ENCODE results near the gene PRKCE. TPM values are rescaled to one million over a fixed set of nuclear protein-coding genes. Genes with fewer than 3 reads are reported as not detected.

PRKCE gene
- total RNA-seq, 1 experiment from 2014 or later = 2.4 TPM

DNA sequence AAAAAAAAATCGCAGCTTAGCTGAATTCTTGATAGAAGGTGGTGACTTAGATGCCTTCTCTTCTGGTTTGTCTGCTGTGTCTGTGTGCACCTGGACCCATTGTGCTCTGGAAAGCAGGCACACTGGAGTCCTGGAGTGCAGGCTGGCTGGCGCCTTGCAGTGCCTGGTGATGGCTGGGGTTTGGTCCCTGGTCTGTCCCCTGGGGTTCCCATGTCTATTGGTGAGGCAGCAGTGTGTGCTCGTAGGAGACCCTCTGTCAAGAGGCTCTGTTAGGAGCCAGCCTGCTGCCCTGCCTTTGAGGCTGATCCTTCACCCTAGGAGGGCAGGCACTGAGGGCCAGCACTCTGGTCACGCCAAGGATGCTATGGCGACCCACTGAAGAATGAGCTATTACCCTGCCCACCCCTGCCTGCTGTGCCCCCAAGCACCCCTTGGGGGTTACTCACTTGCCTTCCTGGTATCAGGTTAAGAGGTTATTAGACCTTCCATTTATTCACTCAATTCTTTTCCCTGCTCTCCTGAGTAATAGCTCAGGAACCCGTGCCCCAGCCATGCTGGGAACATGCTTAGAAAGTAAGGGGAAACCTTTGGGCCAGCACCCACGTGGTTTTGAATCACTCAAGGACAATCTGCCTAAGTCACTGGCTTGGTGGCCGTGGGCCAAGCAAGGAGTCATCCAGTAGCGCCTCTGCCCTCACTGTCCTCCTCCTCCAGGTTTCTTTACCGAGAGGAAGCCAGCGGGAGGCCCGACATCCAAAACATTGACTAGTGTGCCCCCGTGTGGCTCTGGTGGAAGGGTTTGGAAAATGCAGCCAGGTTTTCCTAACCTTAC, 284.5 kb downstream of the PRKCE start:
- no peaks in the 10 kb centered on the region for H3K36me3 ChIP-seq (ENCODE audit: insufficient read depth, low read length, poor library complexity, severe bottlenecking)
- no peaks in the 10 kb centered on the region for H3K9me3 ChIP-seq (ENCODE audit: low read depth, low read length, poor library complexity, severe bottlenecking)
- DNase-seq (ENCODE audit: low spot score) = peak; percentile 85
- CTCF ChIA-PET = interaction anchor here (1.5 kb wide), 1 partner anchor 157 kb away, joined by 5 read pairs; no protein-coding TSS in a partner anchor
- TF ChIP-seq, protein P1, sequence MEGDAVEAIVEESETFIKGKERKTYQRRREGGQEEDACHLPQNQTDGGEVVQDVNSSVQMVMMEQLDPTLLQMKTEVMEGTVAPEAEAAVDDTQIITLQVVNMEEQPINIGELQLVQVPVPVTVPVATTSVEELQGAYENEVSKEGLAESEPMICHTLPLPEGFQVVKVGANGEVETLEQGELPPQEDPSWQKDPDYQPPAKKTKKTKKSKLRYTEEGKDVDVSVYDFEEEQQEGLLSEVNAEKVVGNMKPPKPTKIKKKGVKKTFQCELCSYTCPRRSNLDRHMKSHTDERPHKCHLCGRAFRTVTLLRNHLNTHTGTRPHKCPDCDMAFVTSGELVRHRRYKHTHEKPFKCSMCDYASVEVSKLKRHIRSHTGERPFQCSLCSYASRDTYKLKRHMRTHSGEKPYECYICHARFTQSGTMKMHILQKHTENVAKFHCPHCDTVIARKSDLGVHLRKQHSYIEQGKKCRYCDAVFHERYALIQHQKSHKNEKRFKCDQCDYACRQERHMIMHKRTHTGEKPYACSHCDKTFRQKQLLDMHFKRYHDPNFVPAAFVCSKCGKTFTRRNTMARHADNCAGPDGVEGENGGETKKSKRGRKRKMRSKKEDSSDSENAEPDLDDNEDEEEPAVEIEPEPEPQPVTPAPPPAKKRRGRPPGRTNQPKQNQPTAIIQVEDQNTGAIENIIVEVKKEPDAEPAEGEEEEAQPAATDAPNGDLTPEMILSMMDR (conservative IDR thresholded peaks at IDR 0.05; ENCODE audit: low read depth, low read length) = peak; percentile 78
- TF ChIP-seq EZH2 (IDR thresholded peaks at IDR 0.05; ENCODE audit: borderline replicate concordance, low read depth, low read length, poor library complexity, severe bottlenecking) = no peak
- POLR2A ChIA-PET (ENCODE audit: low non-redundant PET) = no interaction called here
- no peak overlapping the region for H3K4me3 ChIP-seq (ENCODE audit: low read depth, low read length, poor library complexity, severe bottlenecking)
- peaks cover 14% of the 10 kb centered on the region for H3K4me1 ChIP-seq (ENCODE audit: insufficient read depth, low read length, poor library complexity, severe bottlenecking)
- no peak overlapping the region for H3K27ac ChIP-seq (ENCODE audit: low read depth, low read length, poor library complexity, severe bottlenecking)
- H3K27me3 ChIP-seq (replicated peaks; ENCODE audit: insufficient read depth, low read depth, low read length, poor library complexity) = no peaks in the 10 kb centered on the region
- BruUV-seq (replicated peaks) = no TSS peak
- intact Hi-C loops (cut with micrococcal nuclease; ENCODE audit: unreplicated experiment) = loop anchor here (1.0 kb wide), 2 partner anchors 158 to 292 kb away; no protein-coding TSS in a partner anchor

DNA sequence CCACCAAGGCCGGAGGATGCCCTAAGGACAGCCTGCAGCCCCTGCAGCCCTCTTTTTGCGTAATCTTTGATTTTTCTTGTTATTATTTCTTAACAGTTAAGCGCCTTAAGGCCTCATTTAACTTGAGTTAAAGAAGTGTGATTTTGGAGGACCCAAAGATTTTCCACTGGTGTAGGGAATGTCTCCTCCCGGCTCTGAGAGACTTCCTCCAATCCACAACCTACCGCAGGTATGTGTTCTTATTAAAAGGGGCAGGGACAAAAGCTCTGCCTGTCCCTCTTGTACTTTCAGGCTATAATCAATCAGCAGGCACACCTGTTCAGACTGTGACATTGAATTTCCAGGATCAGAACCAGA, 285.1 kb downstream of the PRKCE start:
- ChIA-PET POLR2A (ENCODE audit: low non-redundant PET) (no interaction called here), CTCF (no interaction called here)
- no TSS peak for BruUV-seq (replicated peaks)
- no peak for TF ChIP-seq EZH2 (IDR thresholded peaks at IDR 0.05; ENCODE audit: borderline replicate concordance, low read depth, low read length, poor library complexity, severe bottlenecking)
- TF ChIP-seq, protein P1 (conservative IDR thresholded peaks at IDR 0.05; ENCODE audit: low read depth, low read length) = no peak
- Histone ChIP-seq H3K4me1 (ENCODE audit: insufficient read depth, low read length, poor library complexity, severe bottlenecking) (peaks cover 18% of the 10 kb centered on the region), H3K36me3 (ENCODE audit: insufficient read depth, low read length, poor library complexity, severe bottlenecking) (no peaks in the 10 kb centered on the region), H3K4me3 (ENCODE audit: low read depth, low read length, poor library complexity, severe bottlenecking) (no peak overlapping the region), H3K27me3 (replicated peaks; ENCODE audit: insufficient read depth, low read depth, low read length, poor library complexity) (no peaks in the 10 kb centered on the region), H3K9me3 (ENCODE audit: low read depth, low read length, poor library complexity, severe bottlenecking) (no peaks in the 10 kb centered on the region), H3K27ac (ENCODE audit: low read depth, low read length, poor library complexity, severe bottlenecking) (no peak overlapping the region)
- intact Hi-C loops (cut with micrococcal nuclease; ENCODE audit: unreplicated experiment) = loop anchor here (1.0 kb wide), 2 partner anchors 158 to 292 kb away; no protein-coding TSS in a partner anchor
- DNase-seq (ENCODE audit: low spot score) = no peak

GRCh38 chr2:45937990-45938389, 286.5 kb downstream of the PRKCE start:
- Histone ChIP-seq H3K4me3 (ENCODE audit: low read depth, low read length, poor library complexity, severe bottlenecking) (no peak overlapping the region), H3K36me3 (ENCODE audit: insufficient read depth, low read length, poor library complexity, severe bottlenecking) (no peaks in the 10 kb centered on the region), H3K27ac (ENCODE audit: low read depth, low read length, poor library complexity, severe bottlenecking) (no peak overlapping the region), H3K4me1 (ENCODE audit: insufficient read depth, low read length, poor library complexity, severe bottlenecking) (peaks cover 32% of the 10 kb centered on the region), H3K27me3 (replicated peaks; ENCODE audit: insufficient read depth, low read depth, low read length, poor library complexity) (no peaks in the 10 kb centered on the region), H3K9me3 (ENCODE audit: low read depth, low read length, poor library complexity, severe bottlenecking) (no peaks in the 10 kb centered on the region)
- TF ChIP-seq, protein P1 (conservative IDR thresholded peaks at IDR 0.05; ENCODE audit: low read depth, low read length) = no peak
- TF ChIP-seq EZH2 (IDR thresholded peaks at IDR 0.05; ENCODE audit: borderline replicate concordance, low read depth, low read length, poor library complexity, severe bottlenecking) = no peak
- intact Hi-C loops (cut with micrococcal nuclease; ENCODE audit: unreplicated experiment) = no loop called here
- no peak for DNase-seq (ENCODE audit: low spot score)
- ChIA-PET POLR2A (ENCODE audit: low non-redundant PET) (no interaction called here), CTCF (no interaction called here)
- no TSS peak for BruUV-seq (replicated peaks)
